Measurements from ENCODE around the gene CCDC57.

CCDC57 gene

GRCh38 chr17:82081966-82082365 lies 130.7 kb downstream of the CCDC57 start:
- TF ChIP-seq CTCF (IDR thresholded peaks at IDR 0.05; ENCODE audit: low read depth, low read length, missing control alignments) = no peak
- DNase-seq (ENCODE audit: low read depth) = no peak
- no peak overlapping the region for H3K4me3 ChIP-seq (ENCODE audit: low read depth, low read length)

- DNase-seq (ENCODE audit: low read depth) = no peak
- no peak overlapping the region for H3K4me3 ChIP-seq (ENCODE audit: low read depth, low read length)
- no peak for TF ChIP-seq CTCF (IDR thresholded peaks at IDR 0.05; ENCODE audit: low read depth, low read length, missing control alignments)
Measured at GRCh38 chr17:82081546-82081945, 131.1 kb downstream of the CCDC57 start.

- H3K4me3 ChIP-seq (ENCODE audit: low read depth, low read length) = no peak overlapping the region
- no peak for DNase-seq (ENCODE audit: low read depth)
- no peak for TF ChIP-seq CTCF (IDR thresholded peaks at IDR 0.05; ENCODE audit: low read depth, low read length, missing control alignments)
Measured at GRCh38 chr17:82080789-82081464, 131.7 kb downstream of the CCDC57 start.

GRCh38 chr17:82080048-82080788 lies 132.4 kb downstream of the CCDC57 start:
- no peak overlapping the region for H3K4me3 ChIP-seq (ENCODE audit: low read depth, low read length)
- TF ChIP-seq CTCF (IDR thresholded peaks at IDR 0.05; ENCODE audit: low read depth, low read length, missing control alignments) = no peak
- DNase-seq (ENCODE audit: low read depth) = no peak

- TF ChIP-seq CTCF (IDR thresholded peaks at IDR 0.05; ENCODE audit: low read depth, low read length, missing control alignments) = no peak
- H3K4me3 ChIP-seq (ENCODE audit: low read depth, low read length) = no peak overlapping the region
- no peak for DNase-seq (ENCODE audit: low read depth)
Measured at GRCh38 chr17:82079001-82079677, 133.5 kb downstream of the CCDC57 start.

- TF ChIP-seq CTCF (IDR thresholded peaks at IDR 0.05; ENCODE audit: low read depth, low read length, missing control alignments) = no peak
- no peak overlapping the region for H3K4me3 ChIP-seq (ENCODE audit: low read depth, low read length)
- DNase-seq (ENCODE audit: low read depth) = no peak
Measured at GRCh38 chr17:82078433-82078832, 134.2 kb downstream of the CCDC57 start.

All from GM12864 (cell line).